Glomerular visceral epithelial cell (primary cell): ENCODE data around the gene PUM2.
"Not testable (repeated sequence)": the region's sequence is repeated elsewhere in the genome, so short reads cannot be mapped to it uniquely, and the experiment has no call there.

Source experiments
- DNase-seq: peaks from one replicate; pipeline ENCODE4 v3.0.0-alpha.2; 2016; ENCODE audit errors: extremely low spot score

Gene PUM2

GRCh38 chr2:20235655-20236305 lies 114.9 kb downstream of the PUM2 start:
- DNase-seq: no peak

GRCh38 chr2:20234597-20234996 lies 116.0 kb downstream of the PUM2 start:
- not testable (repeated sequence) for DNase-seq

GRCh38 chr2:20232837-20233207 lies 117.8 kb downstream of the PUM2 start:
- no peak for DNase-seq

- peak; percentile 63 for DNase-seq
Observed at GRCh38 chr2:20231598-20232026, 119.0 kb downstream of the PUM2 start.

GRCh38 chr2:20231159-20231558 lies 119.5 kb downstream of the PUM2 start:
- no peak for DNase-seq

- no peak for DNase-seq
Observed at GRCh38 chr2:20230114-20230425, 120.6 kb downstream of the PUM2 start.

GRCh38 chr2:20229322-20230113 lies 121.1 kb downstream of the PUM2 start:
- DNase-seq: no peak

GRCh38 chr2:20227894-20228505 lies 122.6 kb downstream of the PUM2 start:
- no peak for DNase-seq

GRCh38 chr2:20226152-20226545 lies 124.5 kb downstream of the PUM2 start:
- no peak for DNase-seq

- peak; percentile 75 for DNase-seq
Observed at GRCh38 chr2:20225294-20226151, 125.1 kb downstream of the PUM2 start.

- peak; percentile 78 for DNase-seq
Observed at GRCh38 chr2:20224716-20225293, 125.8 kb downstream of the PUM2 start, which contains the start of gene SDC1. Gene SDC1 (minus strand): TSS chr2:20225130. CDS start chr2:20224867, 263 bp downstream.

GRCh38 chr2:20224164-20224715 lies 126.4 kb downstream of the PUM2 start:
- DNase-seq: peak; percentile 22

- peak; percentile 73 for DNase-seq
Observed at GRCh38 chr2:20223407-20224163, 127.1 kb downstream of the PUM2 start.

GRCh38 chr2:20222769-20223406 lies 127.8 kb downstream of the PUM2 start:
- no peak for DNase-seq

- DNase-seq: no peak
Observed at GRCh38 chr2:20222014-20222768, 128.5 kb downstream of the PUM2 start.

- peak; percentile 49 for DNase-seq
Observed at GRCh38 chr2:20221555-20221973, 129.1 kb downstream of the PUM2 start.

GRCh38 chr2:20220806-20221554 lies 129.7 kb downstream of the PUM2 start:
- DNase-seq: no peak

- no peak for DNase-seq
Observed at GRCh38 chr2:20219763-20220380, 130.8 kb downstream of the PUM2 start.
